ENCODE measurements around the gene ADAMTS12.

ADAMTS12 gene

DNA sequence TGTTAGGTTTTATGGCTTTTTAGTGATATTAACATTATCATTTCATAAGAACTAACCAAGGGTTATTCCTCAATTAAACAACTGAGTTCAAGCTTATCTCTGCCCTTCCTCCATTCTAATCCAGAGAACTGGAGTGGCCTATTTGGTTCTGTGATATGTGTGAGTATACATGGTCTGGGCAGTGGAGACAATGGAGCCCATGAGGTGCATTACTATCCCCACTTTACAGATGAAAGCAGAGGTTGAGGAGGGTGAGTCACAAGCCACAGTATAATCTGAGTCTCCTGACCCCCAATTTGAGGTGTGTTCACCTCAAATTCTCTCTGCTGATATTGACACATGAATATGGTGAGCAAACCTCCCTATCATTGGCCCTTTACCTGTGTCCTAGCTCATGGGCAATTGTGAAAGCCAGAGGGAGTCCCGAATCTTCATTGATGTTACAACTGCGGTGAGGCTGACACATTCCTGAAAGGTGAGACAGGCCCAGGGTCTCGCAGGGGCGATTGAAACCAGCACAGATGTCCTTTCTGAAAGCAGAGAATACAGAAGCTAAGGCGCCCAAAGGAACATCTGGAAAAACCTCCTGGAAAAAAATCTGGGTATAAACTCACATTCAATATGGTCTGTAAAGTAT, 233.9 kb downstream of the ADAMTS12 start:
- DNase-seq (ENCODE audit: low spot score): no peak

DNA sequence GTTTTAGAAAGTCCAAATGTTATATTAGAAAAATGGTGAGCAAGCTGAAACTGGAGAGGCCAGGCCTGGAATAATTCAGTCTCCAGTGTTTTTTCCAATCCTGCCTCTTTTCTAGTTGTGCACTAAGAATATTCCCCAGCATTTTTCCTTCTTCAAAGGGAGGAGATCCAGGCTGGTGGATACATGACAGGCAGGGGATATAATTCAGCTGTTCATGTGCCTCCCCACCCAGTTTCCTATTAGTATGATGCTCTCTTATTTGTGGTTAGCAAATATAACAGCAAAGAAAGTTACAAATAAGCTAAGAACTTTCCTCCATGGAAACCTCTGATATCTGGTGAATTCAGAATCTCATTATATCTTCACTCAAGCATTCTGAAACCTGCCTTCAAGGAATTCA, 234.6 kb downstream of the ADAMTS12 start:
- no peak for DNase-seq (ENCODE audit: low spot score)

DNA sequence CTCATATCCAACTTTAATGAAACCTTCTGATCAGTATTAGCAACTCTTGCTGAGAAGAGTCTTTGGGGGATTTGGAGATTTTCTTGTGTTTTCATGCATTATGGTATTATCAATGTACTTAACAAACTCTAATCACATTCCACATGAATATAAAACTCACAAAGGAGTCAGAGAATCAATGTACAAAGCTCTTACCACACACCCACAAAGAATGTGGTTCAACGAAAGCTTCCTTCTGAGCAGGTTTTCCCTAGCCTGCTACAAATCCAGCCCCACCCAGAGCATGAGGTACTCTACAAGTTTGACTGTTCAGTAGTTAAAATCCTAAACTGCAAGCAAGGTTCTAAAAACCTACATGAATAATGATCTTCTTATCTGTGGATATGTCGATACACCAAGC, 240.9 kb downstream of the ADAMTS12 start:
- DNase-seq (ENCODE audit: low spot score): no peak

DNA sequence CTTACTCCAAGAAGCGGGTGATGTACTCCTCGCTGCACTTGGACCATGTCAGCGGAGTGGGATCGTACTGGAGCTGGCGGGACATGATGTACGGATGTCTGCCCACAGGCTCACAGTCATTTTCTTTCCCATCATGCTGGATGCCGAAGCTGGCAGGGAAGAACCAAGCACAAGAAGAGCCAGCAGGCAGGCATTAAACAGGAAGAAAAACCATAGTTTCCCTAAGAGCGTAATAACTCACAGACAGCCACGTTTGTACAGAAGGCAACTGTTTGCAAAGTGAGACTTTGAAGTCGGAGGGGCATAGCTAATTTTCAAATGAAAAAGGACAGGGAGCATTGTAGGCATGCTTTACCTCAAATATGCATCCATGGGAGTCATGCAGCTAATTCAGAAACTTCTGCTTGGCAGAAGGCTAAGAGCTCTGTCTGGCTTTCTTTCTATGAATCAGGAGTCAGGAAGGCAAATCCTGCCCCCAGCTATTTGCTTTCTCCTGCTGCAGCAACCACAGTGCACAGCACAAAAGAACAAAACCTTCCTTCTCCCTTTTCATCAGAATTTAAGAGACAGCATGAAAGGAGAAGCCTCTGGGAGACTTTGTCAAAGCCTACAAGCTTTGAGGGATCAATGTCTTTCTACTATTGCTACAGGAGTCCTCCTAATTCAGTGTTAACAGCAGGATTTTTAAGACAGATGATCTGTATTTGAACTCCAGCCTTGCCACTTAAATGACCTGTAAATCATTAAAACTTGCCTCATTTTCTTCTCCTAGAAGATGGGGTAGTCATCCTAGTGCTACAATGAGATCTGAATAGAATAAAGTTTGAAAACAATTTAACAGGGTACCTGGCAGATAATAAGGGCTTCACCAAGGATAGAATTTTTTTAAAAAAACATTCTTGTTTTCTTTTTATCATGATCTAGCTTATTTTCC, 242.0 kb downstream of the ADAMTS12 start:
- no peak for DNase-seq (ENCODE audit: low spot score)

DNA sequence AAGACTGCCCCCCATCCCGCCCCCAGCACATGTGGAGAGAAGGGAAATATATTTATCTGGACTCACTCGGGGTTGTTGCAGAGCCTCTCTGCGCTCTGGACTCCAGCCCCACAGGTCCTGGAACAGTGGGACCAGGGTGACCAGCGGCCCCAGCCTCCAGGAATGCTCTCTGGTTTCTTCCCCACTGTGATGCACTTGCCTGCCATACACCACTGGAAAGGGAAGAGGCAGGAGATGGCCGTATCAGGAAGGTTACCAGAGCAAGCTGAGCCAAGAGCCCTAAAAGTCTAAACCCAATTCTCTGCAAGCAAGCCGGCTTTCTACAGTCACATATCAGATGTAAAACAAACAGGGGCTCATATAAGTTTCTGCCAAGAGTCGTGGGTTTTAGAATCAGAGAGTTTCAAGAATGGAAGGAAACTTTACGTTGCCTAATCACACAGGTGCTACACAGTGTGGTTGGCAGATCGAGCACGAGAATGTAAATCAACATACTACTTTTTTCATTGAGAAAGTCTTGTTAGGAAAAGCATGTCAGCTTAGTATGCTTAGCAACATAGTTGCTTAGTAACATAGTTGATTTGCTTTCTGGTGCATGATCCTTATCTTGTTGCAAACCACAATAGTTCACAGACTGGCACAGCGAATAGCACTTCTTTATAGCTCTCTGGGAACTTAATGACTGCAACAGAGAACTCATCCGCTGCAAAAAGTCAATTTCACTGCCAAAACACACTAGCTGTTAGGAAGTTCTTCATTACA, 249.9 kb downstream of the ADAMTS12 start:
- no peak for DNase-seq (ENCODE audit: low spot score)

DNA sequence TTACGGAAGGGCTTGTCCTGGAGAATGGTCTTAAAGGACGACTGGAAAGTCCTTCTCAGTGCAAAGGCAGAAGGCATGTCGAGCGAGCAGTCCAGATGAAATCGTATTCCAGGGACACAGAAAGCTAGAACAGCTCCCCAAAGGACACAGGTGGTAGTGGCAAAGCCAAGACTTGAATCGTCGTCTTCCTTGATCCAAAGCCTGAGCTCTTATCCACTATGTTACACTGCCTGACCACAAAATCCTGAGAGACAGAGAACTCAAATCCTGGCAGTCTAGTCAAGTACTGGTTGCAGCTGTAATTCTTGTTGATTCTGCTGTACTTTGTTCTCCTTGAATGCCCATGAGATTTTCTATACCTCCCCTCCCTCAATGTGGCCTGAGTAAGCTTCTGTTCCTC, 252.3 kb downstream of the ADAMTS12 start:
- DNase-seq (ENCODE audit: low spot score): no peak

DNA sequence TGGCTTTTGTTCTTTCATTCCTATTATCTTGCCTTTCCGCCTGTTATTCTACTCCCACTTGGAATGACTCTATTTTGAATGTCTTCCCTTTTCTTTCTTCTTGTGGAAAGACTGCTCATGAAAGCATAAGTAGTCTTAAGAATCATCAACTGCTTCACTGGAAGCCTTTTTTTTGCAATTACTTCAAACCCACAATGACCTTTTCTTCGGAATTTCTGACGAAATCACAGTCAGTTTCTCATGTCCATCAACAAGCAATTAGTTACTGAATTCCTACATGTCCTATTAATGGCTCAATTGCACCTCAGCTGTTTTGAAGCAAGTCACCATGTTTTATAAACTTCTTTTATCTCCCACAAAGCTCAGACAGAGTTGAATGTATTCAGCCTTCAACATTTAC, 254.8 kb downstream of the ADAMTS12 start:
- no peak for DNase-seq (ENCODE audit: low spot score)

DNA sequence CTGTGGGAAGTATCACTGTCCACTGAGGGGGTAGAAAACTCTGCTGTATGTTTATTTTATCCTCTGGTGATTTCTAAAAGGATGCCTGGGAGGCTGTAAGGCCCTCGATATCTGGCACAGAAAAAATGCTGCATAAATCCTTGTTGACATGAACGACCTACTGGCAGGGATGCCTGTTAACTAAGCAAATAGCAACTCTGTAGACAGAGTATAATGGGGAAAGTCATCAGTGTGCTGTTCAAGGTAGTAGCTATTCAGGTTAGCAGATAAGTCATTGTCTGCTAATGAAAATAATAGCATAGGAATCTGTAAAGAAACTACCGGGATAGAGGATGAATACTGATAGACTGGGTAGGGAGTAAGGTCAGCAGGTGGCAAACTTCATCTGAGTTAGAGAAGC, 256.2 kb downstream of the ADAMTS12 start:
- no peak for DNase-seq (ENCODE audit: low spot score)

DNA sequence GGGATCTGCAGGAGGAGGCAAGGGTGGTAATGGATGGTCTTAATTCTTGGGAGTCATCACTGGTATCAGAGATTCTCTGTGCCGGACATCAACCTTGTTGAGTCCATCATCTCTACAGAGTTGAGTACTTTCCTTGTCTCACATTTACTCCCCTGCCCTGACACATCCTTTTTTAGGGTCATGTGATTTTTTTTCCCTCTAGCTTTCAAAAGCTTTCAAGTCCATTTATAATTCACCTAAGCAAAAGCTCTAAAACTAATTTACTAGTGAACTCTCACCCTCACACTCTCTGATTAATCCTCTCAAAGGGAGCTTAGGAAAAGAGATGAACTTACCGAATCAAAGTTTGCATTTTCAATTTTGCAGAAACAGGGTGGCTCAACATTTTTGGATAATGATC, 258.1 kb downstream of the ADAMTS12 start:
- no peak for DNase-seq (ENCODE audit: low spot score)

DNA sequence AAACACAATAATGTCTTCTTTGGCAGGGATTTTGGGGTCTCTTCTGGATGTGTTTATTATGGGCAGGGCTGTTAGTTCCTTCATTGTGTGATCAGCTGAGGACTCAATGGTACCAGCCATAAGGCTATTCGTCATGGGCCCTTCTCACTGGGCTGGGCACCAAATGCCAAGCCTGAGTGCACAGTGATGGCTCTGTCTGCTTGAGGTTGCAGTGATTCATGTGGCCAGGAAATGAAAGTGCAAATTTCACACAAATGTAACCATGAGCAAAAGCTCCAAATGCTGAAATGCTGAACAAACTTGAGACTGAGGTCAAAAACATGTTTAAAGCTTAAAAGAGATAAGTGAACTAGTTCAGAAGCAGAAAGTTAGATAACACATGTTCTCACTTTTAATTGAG, 260.0 kb downstream of the ADAMTS12 start:
- no peak for DNase-seq (ENCODE audit: low spot score)

DNA sequence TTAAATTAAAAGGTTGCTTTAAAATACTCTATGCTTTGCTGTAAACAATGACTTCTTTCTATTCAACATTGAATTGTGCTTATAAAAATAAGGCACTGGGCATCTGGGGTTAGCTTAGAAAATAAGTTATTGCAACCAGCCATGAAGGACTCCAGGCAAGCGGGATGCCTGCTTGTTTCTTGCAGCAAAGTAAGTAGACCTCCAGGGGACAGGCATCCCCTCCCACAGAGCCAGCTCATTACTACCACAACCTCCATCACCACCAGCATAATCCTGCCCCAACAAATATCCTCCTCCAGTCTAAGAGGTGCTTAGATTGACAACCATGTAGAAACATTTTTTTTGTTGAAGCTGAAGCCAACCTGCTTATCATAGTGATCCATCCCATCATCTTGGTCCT, 260.7 kb downstream of the ADAMTS12 start:
- DNase-seq (ENCODE audit: low spot score): no peak

DNA sequence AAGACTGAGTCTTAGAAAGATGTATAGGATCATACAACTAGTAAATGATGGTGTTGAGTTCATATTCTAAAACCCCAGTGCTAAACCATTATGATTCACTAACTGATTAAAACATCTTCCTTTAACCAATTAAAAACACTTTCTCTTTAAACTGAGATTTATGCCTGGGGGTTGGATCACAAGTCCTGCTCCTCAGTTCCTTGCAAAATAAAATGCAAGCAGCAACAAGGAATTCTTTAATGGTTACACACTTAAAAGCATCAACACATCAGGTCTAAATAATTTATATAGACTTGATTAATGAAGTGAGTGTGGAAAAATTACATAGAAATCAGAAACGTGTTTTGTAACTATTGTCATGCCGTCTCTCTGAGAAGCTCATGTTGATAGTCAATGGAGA, 261.8 kb downstream of the ADAMTS12 start:
- DNase-seq (ENCODE audit: low spot score): no peak

DNA sequence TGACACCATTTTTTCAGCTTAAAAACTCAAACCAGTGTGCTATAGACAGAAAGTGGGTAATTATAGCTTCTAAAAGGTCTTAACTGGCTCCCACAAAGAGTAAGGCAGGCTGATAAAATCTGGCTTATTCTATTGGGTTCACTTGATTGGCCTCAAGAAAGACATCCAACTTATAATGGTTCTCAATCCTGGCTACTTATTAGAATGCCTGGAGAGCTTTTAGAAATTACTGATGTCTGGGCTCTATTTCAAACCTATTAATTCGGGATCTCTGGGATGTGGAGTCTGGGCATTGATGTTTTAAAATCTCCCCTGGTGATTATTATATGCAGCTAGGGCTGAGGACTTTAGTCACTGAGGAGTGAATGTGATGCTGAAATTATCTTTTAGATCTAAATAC, 263.0 kb downstream of the ADAMTS12 start:
- no peak for DNase-seq (ENCODE audit: low spot score)

DNA sequence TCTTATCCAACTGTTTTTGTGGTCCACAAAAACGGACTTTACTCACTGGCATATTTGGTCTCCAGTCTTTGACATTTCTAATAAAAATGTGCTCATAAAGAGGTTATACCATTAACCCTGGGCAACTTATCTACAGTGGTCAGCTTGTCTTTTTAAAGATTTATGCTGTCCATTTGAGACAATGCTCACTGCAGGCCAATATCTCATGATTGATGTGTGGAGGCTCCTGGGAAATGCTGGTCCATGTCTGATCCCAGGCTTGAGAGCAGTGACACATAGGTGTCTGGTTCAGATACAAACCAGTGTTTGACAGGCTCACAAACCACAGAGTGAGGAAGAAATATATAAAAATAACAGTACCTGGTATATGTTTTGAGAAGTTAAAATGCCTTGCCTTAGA, 270.3 kb downstream of the ADAMTS12 start:
- DNase-seq (ENCODE audit: low spot score): no peak

DNA sequence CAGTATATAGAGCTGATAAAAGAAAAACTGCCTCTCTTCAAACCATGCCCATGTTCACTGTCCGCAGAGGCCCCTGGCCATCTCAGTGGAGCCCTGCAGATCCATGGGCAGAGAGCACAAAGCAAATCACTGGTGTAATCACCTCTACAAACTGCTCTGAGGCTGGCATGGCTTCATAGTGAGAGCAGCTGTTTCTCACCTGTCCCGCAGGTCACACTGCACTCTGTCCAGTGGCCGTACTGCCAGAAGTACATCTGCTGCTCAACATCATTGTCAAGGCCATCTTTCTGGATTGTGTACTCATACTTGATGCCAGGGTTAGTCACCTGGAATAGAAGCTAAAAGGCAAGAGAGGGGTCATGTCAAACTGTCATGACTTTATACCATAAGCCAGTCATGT, 277.8 kb downstream of the ADAMTS12 start:
- DNase-seq (ENCODE audit: low spot score): no peak

DNA sequence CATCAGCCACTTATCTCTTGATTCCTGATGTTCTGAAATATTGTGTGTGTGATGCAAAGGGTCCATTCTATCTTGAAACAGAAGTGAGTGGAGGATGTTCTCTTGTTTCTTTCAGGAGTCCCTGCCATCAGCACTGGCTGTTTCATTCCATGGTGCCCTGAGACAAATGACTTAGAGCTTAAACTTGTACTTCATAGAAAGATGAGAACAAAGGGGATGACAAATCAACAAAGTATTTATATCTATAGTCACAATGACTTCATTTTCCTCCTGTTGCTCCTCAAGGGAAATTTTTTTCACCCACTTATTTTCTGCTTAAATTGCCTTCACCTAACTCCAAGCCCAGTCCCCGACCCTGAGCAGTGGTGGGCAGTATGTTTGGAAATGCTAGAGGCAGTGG, 279.4 kb downstream of the ADAMTS12 start:
- no peak for DNase-seq (ENCODE audit: low spot score)

DNA sequence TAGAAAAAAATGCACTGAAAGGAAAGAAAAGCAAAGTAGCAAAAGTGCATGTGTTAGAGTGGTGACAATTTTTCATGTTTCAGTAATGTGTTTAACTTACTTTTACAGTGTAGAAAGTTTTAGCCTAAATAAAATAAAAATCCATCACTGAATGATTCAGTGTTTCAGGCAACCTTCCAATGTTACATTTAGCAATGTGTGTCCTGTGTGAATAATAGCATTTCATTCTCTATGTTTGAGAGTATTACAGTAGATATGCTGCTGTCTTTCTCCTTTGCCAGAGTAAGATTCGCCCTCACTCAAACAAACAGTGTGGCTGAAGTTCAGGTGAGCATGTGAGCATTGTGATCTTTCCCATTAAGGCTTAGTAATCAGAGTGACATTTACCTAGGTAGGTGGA, 279.9 kb downstream of the ADAMTS12 start:
- no peak for DNase-seq (ENCODE audit: low spot score)

DNA sequence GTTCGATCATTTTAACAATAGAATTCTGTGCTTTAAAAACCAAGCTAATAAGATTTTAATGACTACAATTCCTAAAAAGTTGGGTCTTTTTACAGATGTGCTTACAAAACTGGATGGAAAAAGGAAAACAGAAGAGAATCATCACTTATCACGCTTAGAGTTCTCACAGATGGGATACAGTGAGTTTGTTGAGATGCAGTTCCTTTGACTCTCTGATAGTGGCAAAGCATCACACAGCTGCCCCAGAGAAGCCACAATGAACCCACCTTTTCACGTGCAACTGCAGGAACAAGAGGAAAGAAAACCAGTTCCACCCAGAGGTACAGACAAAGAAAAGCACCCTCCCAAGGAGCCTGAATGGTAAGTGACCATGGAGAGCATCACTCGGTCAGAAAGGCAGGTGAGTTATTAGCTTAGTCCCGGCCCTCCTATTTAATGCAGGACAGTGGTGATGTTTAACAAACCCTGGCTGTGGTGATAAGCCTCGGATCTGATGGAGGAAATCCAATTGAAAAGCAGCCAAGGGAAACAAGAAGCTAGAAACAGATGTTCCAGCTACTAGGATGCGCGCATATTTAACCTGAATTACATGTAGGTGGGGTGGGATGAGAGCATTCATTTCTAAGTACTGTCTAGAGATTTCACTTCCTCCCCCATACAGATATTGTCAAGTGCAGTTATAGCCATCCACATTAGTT, 283.3 kb downstream of the ADAMTS12 start:
- DNase-seq (ENCODE audit: low spot score): no peak

DNA sequence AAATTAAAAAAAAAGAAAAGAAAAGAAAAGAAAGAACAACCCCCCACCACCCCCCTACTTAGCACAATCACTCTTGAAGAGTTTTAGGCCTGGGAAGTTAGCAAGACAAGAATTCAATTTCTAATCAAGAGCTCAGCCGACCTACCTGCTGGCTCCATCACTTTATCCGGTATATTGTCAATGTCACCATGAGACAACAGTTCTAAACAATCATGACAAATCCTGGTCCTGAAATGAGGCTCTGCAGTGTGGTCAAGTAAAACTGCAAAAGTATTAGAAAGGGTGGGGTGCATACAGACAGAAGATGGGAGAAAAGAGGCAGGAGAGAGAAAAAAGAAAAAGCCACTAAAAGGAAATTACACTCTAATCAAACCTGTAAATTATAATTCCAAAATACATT, 287.3 kb downstream of the ADAMTS12 start:
- no peak for DNase-seq (ENCODE audit: low spot score)

DNA sequence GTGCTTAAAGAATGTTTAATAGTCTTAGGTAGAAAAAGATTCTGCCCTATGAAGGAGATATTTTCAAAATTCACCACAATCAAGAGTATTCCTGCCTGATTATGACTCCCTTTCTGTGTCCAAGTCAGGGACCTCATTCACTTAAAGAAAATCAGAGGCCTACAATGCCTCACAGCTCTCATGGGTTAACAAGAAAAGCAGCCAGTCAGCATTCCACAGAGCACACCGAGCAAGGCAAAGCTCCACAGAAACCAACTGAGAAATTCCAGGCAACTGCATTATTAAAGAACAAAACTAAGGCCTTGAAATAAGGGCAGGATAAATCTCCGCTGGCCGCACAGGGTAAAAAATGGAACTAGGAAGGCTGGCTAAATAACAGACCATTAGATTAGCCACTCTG, 289.9 kb downstream of the ADAMTS12 start:
- no peak for DNase-seq (ENCODE audit: low spot score)

DNA sequence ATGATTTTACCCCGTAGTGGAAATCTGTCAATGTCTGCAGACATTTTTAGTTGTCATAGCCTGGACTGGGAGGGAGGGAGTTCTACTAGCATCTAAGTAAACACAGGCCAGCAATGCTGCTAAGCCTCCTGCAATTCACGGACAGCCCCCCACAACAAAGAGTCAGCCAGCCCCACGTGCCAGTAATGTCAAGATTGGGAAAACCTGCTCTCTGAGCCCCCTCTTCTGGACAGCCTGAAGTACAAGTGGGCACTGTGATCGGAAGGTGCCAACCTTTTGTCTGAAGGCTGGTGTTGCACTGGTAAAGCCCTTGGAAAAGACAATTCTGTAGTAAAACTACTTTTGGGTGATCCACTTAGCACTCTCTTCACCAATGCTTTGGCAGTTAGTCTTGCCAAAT, 296.5 kb downstream of the ADAMTS12 start:
- no peak for DNase-seq (ENCODE audit: low spot score)

DNA sequence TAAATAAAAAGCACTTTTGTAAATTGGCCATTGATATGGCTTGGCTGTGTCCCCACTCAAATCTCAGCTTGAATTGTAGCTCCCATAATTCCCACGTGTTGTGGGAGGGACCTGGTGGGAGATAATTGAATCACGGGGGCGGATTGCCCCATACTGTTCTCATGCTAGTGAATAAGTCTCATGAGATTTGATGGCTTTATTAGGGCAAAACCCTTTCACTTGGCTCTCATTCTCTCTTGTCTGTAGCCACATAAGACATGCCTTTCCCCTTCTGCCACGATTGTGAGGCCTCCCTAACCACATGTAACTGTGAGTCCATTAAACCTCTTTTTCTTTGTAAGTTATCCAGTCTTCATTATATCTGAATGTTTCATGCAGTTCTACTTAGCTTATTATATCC, 297.8 kb downstream of the ADAMTS12 start:
- no peak for DNase-seq (ENCODE audit: low spot score)

All from putamen (tissue), 1 donor.